ENCODE data around the gene ACP4. TPM values are rescaled to one million over a fixed set of nuclear protein-coding genes. Genes with fewer than 3 reads are reported as not detected.

Gene ACP4
- total and polyA plus RNA-seq, 12 donors = not detected

GRCh38 chr19:50844296-50844935, 54.2 kb downstream of the ACP4 start:
- Histone ChIP-seq H3K27ac (no peak overlapping the region), H3K36me3 (no peaks in the 10 kb centered on the region), H3K4me3 (no peak overlapping the region), H3K4me1 (no peaks in the 10 kb centered on the region), H3K9me3 (peaks cover 0 to 37% (median 0%) of the 10 kb centered on the region in 11 donors), H3K27me3 (peaks cover 0 to 14% (median 5%) of the 10 kb centered on the region in 7 donors)
- 54 to 60% methylated on average over 8 of the region's 8 CpGs for WGBS, 2 donors
- ATAC-seq = no peak
- no peak for DNase-seq
- TF ChIP-seq CTCF (IDR thresholded peaks at IDR 0.05) = no peak
- intact Hi-C loops (cut with DNase I) = no loop called here

Other genes with a start within 250 kb of the ACP4 start
- 1 to 10 TPM in 2 of 10 donors, under 1 TPM in 8; 0.42 to 1.8 (median 0.68) TPM for gene LRRC4B, start 222.0 kb upstream of the ACP4 start, total RNA-seq
- gene LRRC4B, start 222.0 kb upstream of the ACP4 start, polyA plus RNA-seq = 1 to 10 TPM; 1.9 to 3.0 TPM
- gene SYT3, start 150.5 kb upstream of the ACP4 start, total RNA-seq = under 1 TPM in 3 of 10 donors, not detected in 7; 0.25 to 0.49 (median 0.26) TPM
- gene SYT3, start 150.5 kb upstream of the ACP4 start, polyA plus RNA-seq = under 1 TPM in 1 of 2 donors, not detected in 1; 0.04 TPM
- gene C19orf81, start 141.0 kb upstream of the ACP4 start, total RNA-seq = 1 to 10 TPM in 7 of 10 donors, under 1 TPM in 1, not detected in 2; 0.96 to 7.2 (median 4.0) TPM
- gene C19orf81, start 141.0 kb upstream of the ACP4 start, polyA plus RNA-seq = 1 to 10 TPM in 1 of 2 donors, under 1 TPM in 1; 0.61 to 1.8 TPM
- gene SHANK1, start 70.6 kb upstream of the ACP4 start, total RNA-seq = 1 to 10 TPM in 2 of 10 donors, under 1 TPM in 7, not detected in 1; 0.23 to 1.5 (median 0.59) TPM
- under 1 TPM; 0.07 to 0.17 TPM for gene SHANK1, start 70.6 kb upstream of the ACP4 start, polyA plus RNA-seq
- 10 to 100 TPM in 1 of 10 donors, 1 to 10 TPM in 9; 2.3 to 11.9 (median 3.8) TPM for gene CLEC11A, start 67.1 kb upstream of the ACP4 start, total RNA-seq
- 10 to 100 TPM in 1 of 2 donors, 1 to 10 TPM in 1; 5.6 to 12.9 TPM for gene CLEC11A, start 67.1 kb upstream of the ACP4 start, polyA plus RNA-seq
- not detected for gene GPR32, start 20.0 kb upstream of the ACP4 start, total RNA-seq
- gene GPR32, start 20.0 kb upstream of the ACP4 start, polyA plus RNA-seq = not detected
- gene KLK1, start 33.4 kb downstream of the ACP4 start, total RNA-seq = under 1 TPM in 6 of 10 donors, not detected in 4; 0.42 to 0.85 (median 0.64) TPM
- gene KLK1, start 33.4 kb downstream of the ACP4 start, polyA plus RNA-seq = under 1 TPM; 0.39 to 0.80 TPM
- not detected for gene KLK15, start 43.2 kb downstream of the ACP4 start, total RNA-seq
- not detected for gene KLK15, start 43.2 kb downstream of the ACP4 start, polyA plus RNA-seq
- gene KLK3, start 64.5 kb downstream of the ACP4 start, total RNA-seq = not detected
- gene KLK3, start 64.5 kb downstream of the ACP4 start, polyA plus RNA-seq = not detected
- gene KLK2, start 83.0 kb downstream of the ACP4 start, total RNA-seq = not detected
- gene KLK2, start 83.0 kb downstream of the ACP4 start, polyA plus RNA-seq = not detected
- not detected for gene KLK4, start 121.0 kb downstream of the ACP4 start, total RNA-seq
- gene KLK4, start 121.0 kb downstream of the ACP4 start, polyA plus RNA-seq = not detected
- not detected for gene KLK5, start 162.6 kb downstream of the ACP4 start, total RNA-seq
- not detected for gene KLK5, start 162.6 kb downstream of the ACP4 start, polyA plus RNA-seq
- gene KLK6, start 179.2 kb downstream of the ACP4 start, total RNA-seq = not detected
- gene KLK6, start 179.2 kb downstream of the ACP4 start, polyA plus RNA-seq = not detected
- gene KLK7, start 193.5 kb downstream of the ACP4 start, total RNA-seq = not detected
- under 1 TPM in 1 of 2 donors, not detected in 1; 0.04 TPM for gene KLK7, start 193.5 kb downstream of the ACP4 start, polyA plus RNA-seq
- gene KLK8, start 211.2 kb downstream of the ACP4 start, total RNA-seq = not detected
- not detected for gene KLK8, start 211.2 kb downstream of the ACP4 start, polyA plus RNA-seq
- 1 to 10 TPM in 1 of 10 donors, under 1 TPM in 4, not detected in 5; 0.16 to 1.8 (median 0.38) TPM for gene KLK10, start 229.3 kb downstream of the ACP4 start, total RNA-seq
- under 1 TPM in 1 of 2 donors, not detected in 1; 0.49 TPM for gene KLK10, start 229.3 kb downstream of the ACP4 start, polyA plus RNA-seq
- gene KLK11, start 236.2 kb downstream of the ACP4 start, total RNA-seq = under 1 TPM in 4 of 10 donors, not detected in 6; 0.27 to 0.46 (median 0.36) TPM
- gene KLK11, start 236.2 kb downstream of the ACP4 start, polyA plus RNA-seq = under 1 TPM; 0.51 to 0.59 TPM
- gene KLK12, start 244.6 kb downstream of the ACP4 start, total RNA-seq = not detected
- not detected for gene KLK12, start 244.6 kb downstream of the ACP4 start, polyA plus RNA-seq